HG03342 (cell line): ENCODE data around the gene SCML1.

Experiments
- ATAC-seq: cut with Tn5 transposase; IDR thresholded peaks from one replicate; pipeline ENCODE4 v1.9.1; 2021; ENCODE audit warnings: mild to moderate bottlenecking, moderate library complexity; ENCODE audit not compliant: unreplicated experiment

Gene SCML1

GRCh38 chrX:17788956-17789562, 51.8 kb downstream of the SCML1 start:
- no peak for ATAC-seq

GRCh38 chrX:17792826-17793225, 55.5 kb downstream of the SCML1 start:
- no peak for ATAC-seq

GRCh38 chrX:17798921-17799320, 61.6 kb downstream of the SCML1 start:
- no peak for ATAC-seq

- ATAC-seq: no peak
Observed at GRCh38 chrX:17801431-17801830, 64.1 kb downstream of the SCML1 start.

- no peak for ATAC-seq
Observed at GRCh38 chrX:17802756-17803155, 65.5 kb downstream of the SCML1 start.

- ATAC-seq: no peak
Observed at GRCh38 chrX:17803449-17803848, 66.2 kb downstream of the SCML1 start.
